GM23338 (cell line): ENCODE results near the gene RASSF1.

Source experiments
- CREB1 ChIP-seq: fragments of 250-450 bp; sonication (Bioruptor Pico); IDR thresholded peaks from 2 replicates; pipeline ENCODE4 v1.5.0; 2020; ENCODE audit warnings: low read depth, mild to moderate bottlenecking, moderate library complexity
- EZH2 ChIP-seq: fragments of 200-600 bp; sonication (generic); IDR thresholded peaks from one replicate; pipeline ENCODE4 v1.8.0; 2017; ENCODE audit warnings: antibody characterized with exemption, mild to moderate bottlenecking, low read depth; ENCODE audit not compliant: unreplicated experiment
- EZH2phosphoT487 ChIP-seq: fragments of 200-600 bp; sonication (generic); IDR thresholded peaks from one replicate; pipeline ENCODE4 v1.8.1; 2018; ENCODE audit warnings: antibody characterized with exemption; ENCODE audit not compliant: unreplicated experiment
- JUNB ChIP-seq: IDR thresholded peaks from one replicate; pipeline ENCODE4 v1.6.1; 2016; ENCODE audit warnings: antibody characterized with exemption; ENCODE audit not compliant: unreplicated experiment
- POLR2AphosphoS5 ChIP-seq: IDR thresholded peaks from 2 replicates; pipeline ENCODE4 v1.6.1; 2016; ENCODE audit warnings: antibody characterized with exemption, low read depth
- ZNF114 ChIP-seq: fragments of 250-450 bp; sonication (Bioruptor Pico); IDR thresholded peaks from 2 replicates; pipeline ENCODE4 v1.5.0; 2020; ENCODE audit warnings: mild to moderate bottlenecking, moderate library complexity
- TF ChIP-seq, protein P1 (sequence below), 2 experiments: fragments of 200-600 bp in 1 of 2; sonication (generic) in 1 of 2; conservative IDR thresholded peaks; 2 replicates each; pipeline versions ENCODE4 v1.5.1 to v1.6.1; 2016 to 2017; ENCODE audit warnings: antibody characterized with exemption in 2 of 2, low read depth in 2 of 2, mild to moderate bottlenecking in 2 of 2, moderate library complexity in 1 of 2
- TF ChIP-seq, protein P2 (sequence below): IDR thresholded peaks from one replicate; pipeline ENCODE4 v1.6.1; 2018; ENCODE audit warnings: antibody characterized with exemption; ENCODE audit not compliant: unreplicated experiment
- TF ChIP-seq, protein P3 (sequence below): IDR thresholded peaks from 2 replicates; pipeline ENCODE4 v1.6.1; 2016; ENCODE audit warnings: antibody characterized with exemption

DNA sequence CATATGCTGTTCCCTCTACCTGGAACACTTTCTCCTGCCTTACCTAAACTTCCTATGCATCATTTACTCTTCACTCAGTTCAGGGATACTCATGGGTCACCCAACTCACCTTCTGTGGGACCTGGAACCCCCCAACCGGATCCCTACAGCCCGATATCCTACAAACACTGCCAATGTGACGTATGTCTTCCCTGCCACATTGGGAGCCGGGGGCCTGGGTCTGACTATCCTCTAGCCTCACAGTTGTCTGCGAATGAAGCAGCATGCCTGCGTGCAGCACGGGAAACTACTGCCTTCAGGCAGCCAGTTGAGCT is 9.5 kb upstream of the RASSF1 start:
- TF ChIP-seq, protein P1, sequence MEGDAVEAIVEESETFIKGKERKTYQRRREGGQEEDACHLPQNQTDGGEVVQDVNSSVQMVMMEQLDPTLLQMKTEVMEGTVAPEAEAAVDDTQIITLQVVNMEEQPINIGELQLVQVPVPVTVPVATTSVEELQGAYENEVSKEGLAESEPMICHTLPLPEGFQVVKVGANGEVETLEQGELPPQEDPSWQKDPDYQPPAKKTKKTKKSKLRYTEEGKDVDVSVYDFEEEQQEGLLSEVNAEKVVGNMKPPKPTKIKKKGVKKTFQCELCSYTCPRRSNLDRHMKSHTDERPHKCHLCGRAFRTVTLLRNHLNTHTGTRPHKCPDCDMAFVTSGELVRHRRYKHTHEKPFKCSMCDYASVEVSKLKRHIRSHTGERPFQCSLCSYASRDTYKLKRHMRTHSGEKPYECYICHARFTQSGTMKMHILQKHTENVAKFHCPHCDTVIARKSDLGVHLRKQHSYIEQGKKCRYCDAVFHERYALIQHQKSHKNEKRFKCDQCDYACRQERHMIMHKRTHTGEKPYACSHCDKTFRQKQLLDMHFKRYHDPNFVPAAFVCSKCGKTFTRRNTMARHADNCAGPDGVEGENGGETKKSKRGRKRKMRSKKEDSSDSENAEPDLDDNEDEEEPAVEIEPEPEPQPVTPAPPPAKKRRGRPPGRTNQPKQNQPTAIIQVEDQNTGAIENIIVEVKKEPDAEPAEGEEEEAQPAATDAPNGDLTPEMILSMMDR (conservative IDR thresholded peaks at IDR 0.05; ENCODE audit: low read depth in 2 of 2): no peak
- no peak for TF ChIP-seq POLR2AphosphoS5
- TF ChIP-seq, protein P2, sequence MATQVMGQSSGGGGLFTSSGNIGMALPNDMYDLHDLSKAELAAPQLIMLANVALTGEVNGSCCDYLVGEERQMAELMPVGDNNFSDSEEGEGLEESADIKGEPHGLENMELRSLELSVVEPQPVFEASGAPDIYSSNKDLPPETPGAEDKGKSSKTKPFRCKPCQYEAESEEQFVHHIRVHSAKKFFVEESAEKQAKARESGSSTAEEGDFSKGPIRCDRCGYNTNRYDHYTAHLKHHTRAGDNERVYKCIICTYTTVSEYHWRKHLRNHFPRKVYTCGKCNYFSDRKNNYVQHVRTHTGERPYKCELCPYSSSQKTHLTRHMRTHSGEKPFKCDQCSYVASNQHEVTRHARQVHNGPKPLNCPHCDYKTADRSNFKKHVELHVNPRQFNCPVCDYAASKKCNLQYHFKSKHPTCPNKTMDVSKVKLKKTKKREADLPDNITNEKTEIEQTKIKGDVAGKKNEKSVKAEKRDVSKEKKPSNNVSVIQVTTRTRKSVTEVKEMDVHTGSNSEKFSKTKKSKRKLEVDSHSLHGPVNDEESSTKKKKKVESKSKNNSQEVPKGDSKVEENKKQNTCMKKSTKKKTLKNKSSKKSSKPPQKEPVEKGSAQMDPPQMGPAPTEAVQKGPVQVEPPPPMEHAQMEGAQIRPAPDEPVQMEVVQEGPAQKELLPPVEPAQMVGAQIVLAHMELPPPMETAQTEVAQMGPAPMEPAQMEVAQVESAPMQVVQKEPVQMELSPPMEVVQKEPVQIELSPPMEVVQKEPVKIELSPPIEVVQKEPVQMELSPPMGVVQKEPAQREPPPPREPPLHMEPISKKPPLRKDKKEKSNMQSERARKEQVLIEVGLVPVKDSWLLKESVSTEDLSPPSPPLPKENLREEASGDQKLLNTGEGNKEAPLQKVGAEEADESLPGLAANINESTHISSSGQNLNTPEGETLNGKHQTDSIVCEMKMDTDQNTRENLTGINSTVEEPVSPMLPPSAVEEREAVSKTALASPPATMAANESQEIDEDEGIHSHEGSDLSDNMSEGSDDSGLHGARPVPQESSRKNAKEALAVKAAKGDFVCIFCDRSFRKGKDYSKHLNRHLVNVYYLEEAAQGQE: no peak
- TF ChIP-seq EZH2: no peak
- no peak for TF ChIP-seq CREB1 (CRISPR knock-in tag)
- no peak for TF ChIP-seq ZNF114 (CRISPR knock-in tag)
- TF ChIP-seq, protein P3, sequence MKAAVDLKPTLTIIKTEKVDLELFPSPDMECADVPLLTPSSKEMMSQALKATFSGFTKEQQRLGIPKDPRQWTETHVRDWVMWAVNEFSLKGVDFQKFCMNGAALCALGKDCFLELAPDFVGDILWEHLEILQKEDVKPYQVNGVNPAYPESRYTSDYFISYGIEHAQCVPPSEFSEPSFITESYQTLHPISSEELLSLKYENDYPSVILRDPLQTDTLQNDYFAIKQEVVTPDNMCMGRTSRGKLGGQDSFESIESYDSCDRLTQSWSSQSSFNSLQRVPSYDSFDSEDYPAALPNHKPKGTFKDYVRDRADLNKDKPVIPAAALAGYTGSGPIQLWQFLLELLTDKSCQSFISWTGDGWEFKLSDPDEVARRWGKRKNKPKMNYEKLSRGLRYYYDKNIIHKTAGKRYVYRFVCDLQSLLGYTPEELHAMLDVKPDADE: no peak
- TF ChIP-seq EZH2phosphoT487: no peak
- no peak for TF ChIP-seq JUNB
